ENCODE measurements around the gene MYLK4. TPM values are rescaled to one million over a fixed set of nuclear protein-coding genes. Genes with fewer than 3 reads are reported as not detected.

The MYLK4 gene
- total RNA-seq, 1 donor from 2014 or later, result 1.1 TPM

GRCh38 chr6:2680264-2680922 is 70.3 kb downstream of the MYLK4 start:
- H3K4me1 Mint-ChIP-seq (ENCODE audit: low read depth), result peaks cover 3% of the 10 kb centered on the region
- no peak overlapping the region for H3K4me3 Mint-ChIP-seq (ENCODE audit: unreplicated experiment)
- no peak for DNase-seq (ENCODE audit: low spot score)
- no peak overlapping the region for H3K27ac Mint-ChIP-seq (ENCODE audit: unreplicated experiment)
- H3K27me3 Mint-ChIP-seq (ENCODE audit: low read depth), result no peaks in the 10 kb centered on the region
- no peaks in the 10 kb centered on the region for H3K9me3 Mint-ChIP-seq (ENCODE audit: low read depth)
- TF ChIP-seq, protein P1, sequence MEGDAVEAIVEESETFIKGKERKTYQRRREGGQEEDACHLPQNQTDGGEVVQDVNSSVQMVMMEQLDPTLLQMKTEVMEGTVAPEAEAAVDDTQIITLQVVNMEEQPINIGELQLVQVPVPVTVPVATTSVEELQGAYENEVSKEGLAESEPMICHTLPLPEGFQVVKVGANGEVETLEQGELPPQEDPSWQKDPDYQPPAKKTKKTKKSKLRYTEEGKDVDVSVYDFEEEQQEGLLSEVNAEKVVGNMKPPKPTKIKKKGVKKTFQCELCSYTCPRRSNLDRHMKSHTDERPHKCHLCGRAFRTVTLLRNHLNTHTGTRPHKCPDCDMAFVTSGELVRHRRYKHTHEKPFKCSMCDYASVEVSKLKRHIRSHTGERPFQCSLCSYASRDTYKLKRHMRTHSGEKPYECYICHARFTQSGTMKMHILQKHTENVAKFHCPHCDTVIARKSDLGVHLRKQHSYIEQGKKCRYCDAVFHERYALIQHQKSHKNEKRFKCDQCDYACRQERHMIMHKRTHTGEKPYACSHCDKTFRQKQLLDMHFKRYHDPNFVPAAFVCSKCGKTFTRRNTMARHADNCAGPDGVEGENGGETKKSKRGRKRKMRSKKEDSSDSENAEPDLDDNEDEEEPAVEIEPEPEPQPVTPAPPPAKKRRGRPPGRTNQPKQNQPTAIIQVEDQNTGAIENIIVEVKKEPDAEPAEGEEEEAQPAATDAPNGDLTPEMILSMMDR (IDR thresholded peaks at IDR 0.05), result no peak
- no peaks in the 10 kb centered on the region for H3K36me3 Mint-ChIP-seq (ENCODE audit: low read depth)

GRCh38 chr6:2677080-2677593 is 73.6 kb downstream of the MYLK4 start:
- Mint-ChIP-seq H3K4me3 (ENCODE audit: unreplicated experiment) (no peak overlapping the region), H3K27me3 (ENCODE audit: low read depth) (no peaks in the 10 kb centered on the region), H3K36me3 (ENCODE audit: low read depth) (no peaks in the 10 kb centered on the region), H3K9me3 (ENCODE audit: low read depth) (no peaks in the 10 kb centered on the region), H3K4me1 (ENCODE audit: low read depth) (no peaks in the 10 kb centered on the region), H3K27ac (ENCODE audit: unreplicated experiment) (no peak overlapping the region)
- TF ChIP-seq, protein P1 (IDR thresholded peaks at IDR 0.05), result no peak
- no peak for DNase-seq (ENCODE audit: low spot score)

DNA sequence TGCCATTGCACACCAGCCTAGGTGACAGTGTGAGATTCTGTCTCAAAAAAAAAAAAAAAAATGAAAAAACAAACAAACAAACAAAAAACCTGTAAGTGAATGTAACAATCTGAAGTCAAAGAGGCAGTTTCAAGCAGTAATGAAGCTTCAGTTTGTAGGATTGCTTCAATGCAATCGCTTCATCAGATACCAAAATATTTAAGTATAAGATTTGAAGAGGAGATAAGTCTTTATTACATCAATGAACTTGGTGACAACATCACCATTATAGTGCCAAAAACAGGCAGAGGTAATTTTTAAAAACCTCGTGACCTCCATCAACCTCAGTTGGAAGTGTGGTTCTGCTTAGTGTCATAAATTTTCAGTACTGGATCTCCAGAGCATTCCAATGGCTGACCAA is 74.7 kb downstream of the MYLK4 start:
- no peak overlapping the region for H3K4me3 Mint-ChIP-seq (ENCODE audit: unreplicated experiment)
- H3K9me3 Mint-ChIP-seq (ENCODE audit: low read depth), result no peaks in the 10 kb centered on the region
- no peak overlapping the region for H3K27ac Mint-ChIP-seq (ENCODE audit: unreplicated experiment)
- no peaks in the 10 kb centered on the region for H3K4me1 Mint-ChIP-seq (ENCODE audit: low read depth)
- H3K36me3 Mint-ChIP-seq (ENCODE audit: low read depth), result no peaks in the 10 kb centered on the region
- DNase-seq (ENCODE audit: low spot score), result no peak
- TF ChIP-seq, protein P1 (IDR thresholded peaks at IDR 0.05), result no peak
- H3K27me3 Mint-ChIP-seq (ENCODE audit: low read depth), result no peaks in the 10 kb centered on the region

DNA sequence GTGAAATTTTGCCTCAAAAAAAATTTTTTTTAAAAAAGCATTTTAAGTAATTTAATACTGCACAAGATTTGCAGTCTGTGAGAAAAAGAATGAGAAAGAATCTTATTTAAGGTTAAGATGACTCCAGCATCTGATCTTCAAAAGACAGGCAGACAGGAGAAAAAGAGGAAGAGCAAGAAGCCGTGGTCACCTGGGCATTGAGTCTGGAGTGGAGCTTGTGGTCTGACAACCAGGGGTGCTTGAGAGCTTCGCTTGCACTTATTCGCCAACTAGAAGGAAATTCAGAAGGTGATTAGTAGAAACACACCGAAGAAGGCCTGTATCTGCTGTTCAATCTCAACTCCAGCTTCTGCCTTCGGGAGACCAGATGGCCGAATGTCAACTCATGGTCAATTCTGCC is 75.9 kb downstream of the MYLK4 start:
- no peaks in the 10 kb centered on the region for H3K9me3 Mint-ChIP-seq (ENCODE audit: low read depth)
- H3K27me3 Mint-ChIP-seq (ENCODE audit: low read depth), result no peaks in the 10 kb centered on the region
- DNase-seq (ENCODE audit: low spot score), result no peak
- H3K4me3 Mint-ChIP-seq (ENCODE audit: unreplicated experiment), result no peak overlapping the region
- H3K27ac Mint-ChIP-seq (ENCODE audit: unreplicated experiment), result no peak overlapping the region
- TF ChIP-seq, protein P1 (IDR thresholded peaks at IDR 0.05), result no peak
- peaks cover under 1% of the 10 kb centered on the region for H3K4me1 Mint-ChIP-seq (ENCODE audit: low read depth)
- no peaks in the 10 kb centered on the region for H3K36me3 Mint-ChIP-seq (ENCODE audit: low read depth)

- Mint-ChIP-seq H3K27ac (ENCODE audit: unreplicated experiment) (no peak overlapping the region), H3K9me3 (ENCODE audit: low read depth) (no peaks in the 10 kb centered on the region), H3K36me3 (ENCODE audit: low read depth) (no peaks in the 10 kb centered on the region), H3K4me1 (ENCODE audit: low read depth) (peaks cover 26% of the 10 kb centered on the region), H3K4me3 (ENCODE audit: unreplicated experiment) (no peak overlapping the region), H3K27me3 (ENCODE audit: low read depth) (no peaks in the 10 kb centered on the region)
- TF ChIP-seq, protein P1 (IDR thresholded peaks at IDR 0.05), result no peak
- no peak for DNase-seq (ENCODE audit: low spot score)
These were observed 81.5 kb downstream of the MYLK4 start for GRCh38 chr6:2669067-2669700.

Data from chondrocyte (in vitro differentiated cells).